Stimulated activated naive CD8-positive, alpha-beta T cell treated with anti-CD3 and anti-CD28 coated beads, Interleukin-15, amount 100 ng/mL, for 72 hours (primary cell): ENCODE data around the gene MYH8.

Experiments
- ATAC-seq: fragments of 150-1000 bp; cut with Tn5 transposase; 2 replicates; pipeline ENCODE4 v1.10.0; 2021; ENCODE audit warnings: mild to moderate bottlenecking, moderate library complexity
- DNase-seq, 2 donors: peaks; one replicate each; pipeline ENCODE4 v3.0.0; 2021 to 2022
- H3K27ac Mint-ChIP-seq, 2 donors: one replicate each; pipeline ENCODE4 v1.8.0; 2022; ENCODE audit warnings: mild to moderate bottlenecking in 2 of 2, mixed read lengths in 2 of 2, moderate library complexity in 2 of 2
- H3K27me3 Mint-ChIP-seq: one replicate; pipeline ENCODE4 v1.8.0; 2022; ENCODE audit warnings: mixed read lengths
- H3K4me1 Mint-ChIP-seq: one replicate; pipeline ENCODE4 v1.8.0; 2022; ENCODE audit warnings: mild to moderate bottlenecking, mixed read lengths
- H3K4me3 Mint-ChIP-seq, 2 donors: one replicate each; pipeline ENCODE4 v1.8.0; 2022; ENCODE audit warnings: mild to moderate bottlenecking in 2 of 2, mixed read lengths in 2 of 2, moderate library complexity in 1 of 2
- H3K9me3 Mint-ChIP-seq, 2 donors: one replicate each; pipeline ENCODE4 v1.8.0; 2022; ENCODE audit warnings: mixed read lengths in 2 of 2

MYH8 gene

DNA sequence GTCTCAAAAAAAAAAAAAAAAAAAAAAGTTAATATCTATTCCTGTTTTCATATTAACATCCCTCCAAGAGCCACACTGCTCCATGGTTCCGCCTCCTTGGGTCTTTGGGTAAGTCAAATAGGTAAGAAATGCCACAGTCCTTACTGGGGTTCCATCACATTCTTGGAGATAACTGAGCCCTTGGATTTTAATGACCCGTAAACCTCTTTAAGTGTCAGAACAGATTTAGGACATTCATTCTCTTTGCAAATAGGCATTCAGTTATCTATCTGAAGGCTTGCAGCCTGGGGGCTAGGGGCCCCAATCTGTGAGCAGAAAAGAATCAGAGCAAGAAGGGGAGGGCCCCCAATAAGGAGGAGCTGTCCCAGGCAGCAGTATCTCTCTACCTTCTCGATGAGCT lies 76.9 kb downstream of the MYH8 start:
- no peak overlapping the region for H3K4me3 Mint-ChIP-seq
- no peak overlapping the region for H3K27ac Mint-ChIP-seq
- H3K4me1 Mint-ChIP-seq, result no peaks in the 10 kb centered on the region
- DNase-seq, result no peak
- no peaks in the 10 kb centered on the region for H3K27me3 Mint-ChIP-seq
- ATAC-seq, result no peak
- H3K9me3 Mint-ChIP-seq, result no peaks in the 10 kb centered on the region
